CD4-positive, alpha-beta T cell treated with Interleukin-6 for 4 hours (primary cell): ENCODE data around the gene FXYD1.
"Not testable (repeated sequence)": the region's sequence is repeated elsewhere in the genome, so short reads cannot be mapped to it uniquely, and the experiment has no call there.

Source experiments
- DNase-seq: peaks from one replicate; pipeline ENCODE4 v3.0.0-alpha.2; 2020; ENCODE audit warnings: mixed read lengths

Gene FXYD1

GRCh38 chr19:35125749-35126623, 12.6 kb upstream of the FXYD1 start:
- no peak for DNase-seq

- no peak for DNase-seq
Observed at GRCh38 chr19:35126624-35126959, 12.0 kb upstream of the FXYD1 start.

GRCh38 chr19:35127871-35128270, 10.8 kb upstream of the FXYD1 start:
- no peak for DNase-seq

- DNase-seq = no peak
Observed at GRCh38 chr19:35128398-35129057, 10.1 kb upstream of the FXYD1 start.

- DNase-seq = not testable (repeated sequence)
Observed at GRCh38 chr19:35129724-35130274, 8.8 kb upstream of the FXYD1 start.

GRCh38 chr19:35130761-35131720, 7.6 kb upstream of the FXYD1 start:
- no peak for DNase-seq

- DNase-seq = no peak
Observed at GRCh38 chr19:35132254-35132653, 6.4 kb upstream of the FXYD1 start.

- no peak for DNase-seq
Observed at GRCh38 chr19:35133826-35134225, 4.8 kb upstream of the FXYD1 start.

- no peak for DNase-seq
Observed at GRCh38 chr19:35134601-35135242, 3.9 kb upstream of the FXYD1 start, which contains the start of gene LGI4. LGI4 (minus strand) TSS chr19:35135059; CDS start chr19:35134680, 379 bp downstream.

GRCh38 chr19:35135389-35135909, 3.2 kb upstream of the FXYD1 start:
- peak; percentile 66 for DNase-seq

GRCh38 chr19:35136231-35136630, 2.4 kb upstream of the FXYD1 start:
- no peak for DNase-seq

- no peak for DNase-seq
Observed at GRCh38 chr19:35136977-35137702, 1.5 kb upstream of the FXYD1 start.

- no peak for DNase-seq
Observed at GRCh38 chr19:35140207-35140961, 1.8 kb downstream of the FXYD1 start.

GRCh38 chr19:35140962-35141836, 2.6 kb downstream of the FXYD1 start:
- DNase-seq = peak; percentile 98

GRCh38 chr19:35141837-35142605, 3.4 kb downstream of the FXYD1 start:
- peak; percentile 37 for DNase-seq

GRCh38 chr19:35142606-35143230, 4.1 kb downstream of the FXYD1 start:
- peak; percentile 78 for DNase-seq

- peak; percentile 15 for DNase-seq
Observed at GRCh38 chr19:35143231-35143715, 4.6 kb downstream of the FXYD1 start, which contains the start of gene FXYD7. FXYD7 (plus strand) TSS chr19:35143255; CDS start chr19:35143334, 79 bp downstream.

- no peak for DNase-seq
Observed at GRCh38 chr19:35143818-35144217, 5.2 kb downstream of the FXYD1 start.
